ENCODE results near the gene IQSEC3. TPM values are rescaled to one million over a fixed set of nuclear protein-coding genes. Genes with fewer than 3 reads are reported as not detected.

The IQSEC3 gene
- total RNA-seq, 2 experiments from 2014 or later, result not detected

- Histone ChIP-seq H3K79me2 (ENCODE audit: insufficient read depth, low read depth, low read length) (no peaks in the 10 kb centered on the region), H4K20me1 (ENCODE audit: insufficient read depth, low read length) (no peaks in the 10 kb centered on the region), H3K4me3 (ENCODE audit: low read depth, low read length, poor library complexity, severe bottlenecking) (no peak overlapping the region), H3K4me1 (ENCODE audit: insufficient read depth, low read length, poor library complexity, severe bottlenecking) (peaks cover 4% of the 10 kb centered on the region), H3K9me3 (ENCODE audit: low read length) (no peaks in the 10 kb centered on the region), H3K27ac (ENCODE audit: low read depth, low read length, poor library complexity, severe bottlenecking) (no peak overlapping the region), H2AFZ (ENCODE audit: low read length) (no peak overlapping the region), H3K4me2 (ENCODE audit: low read length) (no peak overlapping the region), H3K36me3 (ENCODE audit: insufficient read depth, low read length) (no peaks in the 10 kb centered on the region), H3K9me2 (ENCODE audit: insufficient read depth, low read length) (no peaks in the 10 kb centered on the region)
- ChIA-PET POLR2A (interaction anchor here (0.7 kb wide), 1 partner anchor 250 kb away, joined by 3 read pairs; no protein-coding TSS in a partner anchor), CTCF (ENCODE audit: unreplicated experiment) (no interaction called here)
- TF ChIP-seq EZH2phosphoT487 (IDR thresholded peaks at IDR 0.05; ENCODE audit: borderline replicate concordance, low read depth, low read length), result no peak
- TF ChIP-seq, protein P1, sequence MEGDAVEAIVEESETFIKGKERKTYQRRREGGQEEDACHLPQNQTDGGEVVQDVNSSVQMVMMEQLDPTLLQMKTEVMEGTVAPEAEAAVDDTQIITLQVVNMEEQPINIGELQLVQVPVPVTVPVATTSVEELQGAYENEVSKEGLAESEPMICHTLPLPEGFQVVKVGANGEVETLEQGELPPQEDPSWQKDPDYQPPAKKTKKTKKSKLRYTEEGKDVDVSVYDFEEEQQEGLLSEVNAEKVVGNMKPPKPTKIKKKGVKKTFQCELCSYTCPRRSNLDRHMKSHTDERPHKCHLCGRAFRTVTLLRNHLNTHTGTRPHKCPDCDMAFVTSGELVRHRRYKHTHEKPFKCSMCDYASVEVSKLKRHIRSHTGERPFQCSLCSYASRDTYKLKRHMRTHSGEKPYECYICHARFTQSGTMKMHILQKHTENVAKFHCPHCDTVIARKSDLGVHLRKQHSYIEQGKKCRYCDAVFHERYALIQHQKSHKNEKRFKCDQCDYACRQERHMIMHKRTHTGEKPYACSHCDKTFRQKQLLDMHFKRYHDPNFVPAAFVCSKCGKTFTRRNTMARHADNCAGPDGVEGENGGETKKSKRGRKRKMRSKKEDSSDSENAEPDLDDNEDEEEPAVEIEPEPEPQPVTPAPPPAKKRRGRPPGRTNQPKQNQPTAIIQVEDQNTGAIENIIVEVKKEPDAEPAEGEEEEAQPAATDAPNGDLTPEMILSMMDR (conservative IDR thresholded peaks at IDR 0.05; ENCODE audit: low read length), result no peak
- BruUV-seq (replicated peaks), result no TSS peak
- intact Hi-C loops (cut with micrococcal nuclease; ENCODE audit: unreplicated experiment), result no loop called here
- DNase-seq (ENCODE audit: low spot score), result no peak
Observed at GRCh38 chr12:165862-166368, 99.3 kb downstream of the IQSEC3 start.

DNA sequence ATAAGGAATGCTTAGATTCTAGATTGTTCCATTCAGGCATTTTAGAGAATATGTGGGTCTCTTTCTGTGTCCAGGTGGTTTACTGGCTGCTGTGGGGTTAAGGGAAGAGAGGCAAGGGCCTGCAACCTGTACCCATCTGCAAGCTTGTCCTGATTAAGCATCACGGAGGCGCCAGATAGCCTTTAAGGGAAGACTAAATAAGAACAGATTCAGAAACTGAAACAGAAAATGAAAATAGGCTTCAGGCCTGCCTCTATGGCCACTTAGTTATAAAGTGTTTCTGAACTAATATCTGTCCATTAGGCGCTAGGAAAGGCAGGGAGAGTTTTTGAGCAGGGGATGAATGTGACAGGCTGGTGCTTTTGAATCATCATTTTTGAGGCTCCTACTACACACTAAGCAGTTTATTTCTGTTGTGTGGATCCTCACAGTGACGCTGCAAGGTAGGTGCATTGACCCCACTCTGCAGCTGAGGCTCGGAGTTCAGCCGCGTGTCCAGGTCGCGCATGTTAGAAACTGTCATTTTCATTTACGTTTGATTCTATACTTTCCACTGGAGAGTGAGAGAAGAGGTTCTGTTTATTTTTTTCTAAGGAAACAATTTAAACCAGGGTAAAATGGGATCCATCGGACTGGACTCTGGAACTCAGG is 100.0 kb downstream of the IQSEC3 start:
- Histone ChIP-seq H3K4me2 (ENCODE audit: low read length) (no peak overlapping the region), H3K79me2 (ENCODE audit: insufficient read depth, low read depth, low read length) (no peaks in the 10 kb centered on the region), H3K4me1 (ENCODE audit: insufficient read depth, low read length, poor library complexity, severe bottlenecking) (peaks cover 4% of the 10 kb centered on the region), H3K36me3 (ENCODE audit: insufficient read depth, low read length) (no peaks in the 10 kb centered on the region), H3K27ac (ENCODE audit: low read depth, low read length, poor library complexity, severe bottlenecking) (no peak overlapping the region), H4K20me1 (ENCODE audit: insufficient read depth, low read length) (no peaks in the 10 kb centered on the region), H3K9me2 (ENCODE audit: insufficient read depth, low read length) (no peaks in the 10 kb centered on the region), H2AFZ (ENCODE audit: low read length) (no peak overlapping the region), H3K9me3 (ENCODE audit: low read length) (no peaks in the 10 kb centered on the region), H3K4me3 (ENCODE audit: low read depth, low read length, poor library complexity, severe bottlenecking) (no peak overlapping the region)
- DNase-seq (ENCODE audit: low spot score), result peak; percentile 15
- intact Hi-C loops (cut with micrococcal nuclease; ENCODE audit: unreplicated experiment), result no loop called here
- BruUV-seq (replicated peaks), result no TSS peak
- TF ChIP-seq EZH2phosphoT487 (IDR thresholded peaks at IDR 0.05; ENCODE audit: borderline replicate concordance, low read depth, low read length), result no peak
- TF ChIP-seq, protein P1 (conservative IDR thresholded peaks at IDR 0.05; ENCODE audit: low read length), result no peak
- ChIA-PET CTCF (ENCODE audit: unreplicated experiment) (no interaction called here), POLR2A (no interaction called here)

GRCh38 chr12:167959-168600 is 101.5 kb downstream of the IQSEC3 start:
- intact Hi-C loops (cut with micrococcal nuclease; ENCODE audit: unreplicated experiment), result no loop called here
- TF ChIP-seq, protein P1 (conservative IDR thresholded peaks at IDR 0.05; ENCODE audit: low read length), result no peak
- TF ChIP-seq EZH2phosphoT487 (IDR thresholded peaks at IDR 0.05; ENCODE audit: borderline replicate concordance, low read depth, low read length), result no peak
- H3K4me2 ChIP-seq (ENCODE audit: low read length), result no peak overlapping the region
- POLR2A ChIA-PET, result no interaction called here
- H3K9me3 ChIP-seq (ENCODE audit: low read length), result no peaks in the 10 kb centered on the region
- H3K27ac ChIP-seq (ENCODE audit: low read depth, low read length, poor library complexity, severe bottlenecking), result no peak overlapping the region
- no peak for DNase-seq (ENCODE audit: low spot score)
- no peak overlapping the region for H3K4me3 ChIP-seq (ENCODE audit: low read depth, low read length, poor library complexity, severe bottlenecking)
- H3K4me1 ChIP-seq (ENCODE audit: insufficient read depth, low read length, poor library complexity, severe bottlenecking), result peaks cover 4% of the 10 kb centered on the region
- H3K79me2 ChIP-seq (ENCODE audit: insufficient read depth, low read depth, low read length), result no peaks in the 10 kb centered on the region
- H3K36me3 ChIP-seq (ENCODE audit: insufficient read depth, low read length), result no peaks in the 10 kb centered on the region
- H4K20me1 ChIP-seq (ENCODE audit: insufficient read depth, low read length), result no peaks in the 10 kb centered on the region
- no peaks in the 10 kb centered on the region for H3K9me2 ChIP-seq (ENCODE audit: insufficient read depth, low read length)
- CTCF ChIA-PET (ENCODE audit: unreplicated experiment), result interaction anchor here (0.7 kb wide), 1 partner anchor 11 kb away, joined by 4 read pairs; no protein-coding TSS in a partner anchor
- BruUV-seq (replicated peaks), result no TSS peak
- no peak overlapping the region for H2AFZ ChIP-seq (ENCODE audit: low read length)

All from OCI-LY7 (cell line).